NCI-H524 treated with DMSO at 0.1 percent for 48 hours (cell line): ENCODE measurements around the gene F7.

ENCODE experiments used
- DNase-seq: peaks from one replicate; lab custom pipeline; 2025; lab: John Stamatoyannopoulos, UW

F7 gene

GRCh38 chr13:113118261-113119021 lies 12.8 kb downstream of the F7 start:
- no peak for DNase-seq

DNA sequence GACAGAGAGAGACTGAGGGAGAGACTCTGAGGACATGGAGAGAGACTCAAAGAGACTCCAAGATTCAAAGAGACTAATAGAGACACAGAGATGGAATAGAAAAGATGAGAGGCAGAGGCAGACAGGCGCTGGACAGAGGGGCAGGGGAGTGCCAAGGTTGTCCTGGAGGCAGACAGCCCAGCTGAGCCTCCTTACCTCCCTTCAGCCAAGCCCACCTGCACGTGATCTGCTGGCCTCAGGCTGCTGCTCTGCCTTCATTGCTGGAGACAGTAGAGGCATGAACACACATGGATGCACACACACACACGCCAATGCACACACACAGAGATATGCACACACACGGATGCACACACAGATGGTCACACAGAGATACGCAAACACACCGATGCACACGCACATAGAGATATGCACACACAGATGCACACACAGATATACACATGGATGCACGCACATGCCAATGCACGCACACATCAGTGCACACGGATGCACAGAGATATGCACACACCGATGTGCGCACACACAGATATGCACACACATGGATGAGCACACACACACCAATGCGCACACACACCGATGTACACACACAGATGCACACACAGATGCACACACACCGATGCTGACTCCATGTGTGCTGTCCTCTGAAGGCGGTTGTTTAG lies 13.7 kb downstream of the F7 start:
- DNase-seq: no peak

- DNase-seq: no peak
Observed at GRCh38 chr13:113119822-113120189, 14.2 kb downstream of the F7 start.

DNA sequence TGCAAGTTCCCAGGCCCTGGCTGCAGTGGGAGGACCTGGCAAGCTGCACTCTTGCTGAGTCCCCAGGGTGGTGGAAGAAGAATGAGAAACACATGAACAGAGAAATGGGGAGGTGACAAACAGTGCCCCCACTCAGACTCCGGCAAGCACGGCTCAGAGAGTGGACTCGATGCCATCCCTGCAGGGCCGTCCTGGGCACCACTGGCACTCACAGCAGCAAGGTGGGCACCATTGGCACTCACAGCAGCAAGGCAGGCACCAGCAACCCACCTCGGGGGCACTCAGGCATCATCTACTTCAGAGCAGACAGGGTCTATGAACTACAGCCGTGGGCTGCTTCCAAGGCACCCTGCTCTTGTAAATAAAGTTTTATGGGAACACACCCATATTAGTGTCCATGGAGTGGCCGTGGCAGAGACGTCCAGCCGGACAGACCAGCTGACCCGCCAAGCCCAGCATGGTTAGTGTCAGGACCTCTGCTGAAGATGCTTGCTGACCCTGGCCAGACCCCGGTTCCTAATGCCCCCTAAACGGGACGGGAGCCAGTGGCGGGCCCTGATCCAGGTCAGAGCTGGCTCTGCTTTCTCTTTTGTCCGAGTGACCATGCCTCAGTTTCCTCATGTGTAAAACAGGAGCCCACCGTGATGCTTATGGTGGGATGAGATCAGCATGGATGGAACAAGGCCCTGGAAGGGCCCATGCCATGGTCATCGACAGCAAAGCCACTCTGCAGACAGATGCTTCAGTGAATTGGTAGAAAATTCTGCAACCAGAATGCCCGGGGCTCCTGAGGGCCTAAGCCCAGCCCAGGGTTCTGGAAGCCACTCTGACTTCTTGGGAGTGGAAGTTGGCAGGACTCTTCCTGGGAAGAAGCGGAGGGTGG lies 14.9 kb downstream of the F7 start:
- DNase-seq: no peak

DNA sequence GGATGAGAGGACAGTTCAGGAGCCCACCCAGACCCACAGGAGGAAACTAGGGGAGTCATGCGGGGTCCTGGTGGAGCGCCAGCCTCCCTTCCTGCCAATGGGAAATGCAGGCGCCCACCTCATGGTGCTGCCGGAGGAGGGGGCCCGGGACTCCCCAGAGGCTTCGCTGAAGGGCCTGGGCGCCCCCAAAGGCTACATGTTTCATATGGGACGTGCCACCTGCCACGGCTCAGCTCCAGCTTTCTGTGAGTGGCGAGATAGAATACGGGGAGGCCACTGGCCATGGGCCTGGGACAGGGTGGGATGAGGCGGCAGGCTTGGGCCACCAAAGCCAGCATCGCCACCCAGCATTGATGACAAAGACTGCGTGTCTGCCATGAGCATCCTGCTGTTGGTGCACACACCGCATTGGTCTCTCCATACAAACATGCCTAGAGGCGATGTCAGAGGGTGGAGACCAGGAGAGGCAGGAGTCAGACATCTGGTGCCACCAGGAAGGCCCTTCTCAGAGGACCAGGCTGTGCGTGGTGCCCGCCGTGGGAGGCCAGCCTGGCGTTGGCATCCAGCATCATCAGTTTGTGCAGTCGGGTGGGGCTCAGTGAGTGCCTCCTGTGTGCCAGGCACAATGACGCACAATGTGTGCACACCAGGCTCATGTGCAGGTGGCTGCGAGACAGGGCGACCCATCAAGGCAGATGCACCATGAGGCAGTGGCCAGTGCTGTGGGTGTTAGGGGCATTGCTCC lies 15.8 kb downstream of the F7 start:
- no peak for DNase-seq

DNA sequence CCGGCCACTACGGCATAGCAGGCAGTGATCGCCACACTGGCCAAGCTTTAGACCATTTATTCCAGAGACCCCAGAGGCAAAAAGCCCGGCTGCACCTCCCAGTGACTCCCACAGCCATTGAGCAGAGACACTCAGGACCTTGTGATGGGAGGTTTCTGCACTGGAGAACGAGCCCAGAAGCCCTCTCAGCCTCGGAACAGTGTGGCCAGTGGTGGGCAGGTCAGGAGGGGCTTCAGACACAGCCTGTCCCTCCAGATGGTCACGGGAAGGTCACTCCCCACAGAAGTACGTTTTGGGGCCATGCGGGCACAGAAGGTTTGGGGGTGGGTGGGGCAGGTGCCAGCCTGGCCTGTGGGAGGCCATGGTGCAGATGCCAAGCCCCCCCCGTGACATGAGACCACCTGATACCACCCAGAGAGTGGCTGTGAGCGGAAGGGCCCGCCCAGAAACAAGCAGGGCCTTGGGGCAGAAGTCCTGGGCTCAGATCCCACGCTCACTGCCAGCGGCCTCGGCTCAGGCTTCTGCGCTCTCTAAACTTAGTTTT lies 16.4 kb downstream of the F7 start:
- DNase-seq: no peak

DNA sequence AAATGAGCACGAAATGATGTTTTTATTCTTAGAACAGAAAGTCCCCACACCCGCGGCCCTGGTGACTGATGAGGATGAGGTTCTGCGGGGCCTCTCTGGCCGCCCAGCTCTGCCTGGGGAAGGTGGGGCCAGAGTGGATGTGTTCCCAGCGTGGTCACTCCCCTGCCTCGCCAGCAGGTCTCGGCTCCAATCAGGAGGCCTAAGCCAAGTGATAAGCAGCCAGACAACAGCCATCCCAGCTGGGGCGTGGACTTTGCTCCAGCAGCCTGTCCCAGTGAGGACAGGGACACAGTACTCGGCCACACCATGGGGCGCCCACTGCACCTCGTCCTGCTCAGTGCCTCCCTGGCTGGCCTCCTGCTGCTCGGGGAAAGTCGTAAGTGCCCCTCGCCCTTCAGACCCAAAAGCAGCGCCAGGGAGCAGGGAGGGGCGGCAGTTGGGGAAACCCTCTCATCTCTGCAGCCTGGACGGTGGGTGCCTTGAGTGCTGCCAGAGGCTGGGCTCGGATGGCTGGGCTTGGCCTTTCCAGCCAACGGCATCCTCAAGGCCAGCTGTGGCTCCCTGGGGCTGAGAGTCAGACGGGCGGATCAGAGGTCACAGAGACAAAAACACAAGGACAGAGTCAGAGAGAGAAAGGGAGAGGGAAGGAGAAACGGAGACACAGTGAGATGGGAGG lies 17.1 kb downstream of the F7 start, which contains the start of gene F10:
TSS of gene F10 (plus strand) at position 250 of the 676 bp plus-strand sequence. CDS start at position 307, 57 bp downstream.
- DNase-seq: no peak

- DNase-seq: no peak
Observed at GRCh38 chr13:113123226-113124201, 17.9 kb downstream of the F7 start.

DNA sequence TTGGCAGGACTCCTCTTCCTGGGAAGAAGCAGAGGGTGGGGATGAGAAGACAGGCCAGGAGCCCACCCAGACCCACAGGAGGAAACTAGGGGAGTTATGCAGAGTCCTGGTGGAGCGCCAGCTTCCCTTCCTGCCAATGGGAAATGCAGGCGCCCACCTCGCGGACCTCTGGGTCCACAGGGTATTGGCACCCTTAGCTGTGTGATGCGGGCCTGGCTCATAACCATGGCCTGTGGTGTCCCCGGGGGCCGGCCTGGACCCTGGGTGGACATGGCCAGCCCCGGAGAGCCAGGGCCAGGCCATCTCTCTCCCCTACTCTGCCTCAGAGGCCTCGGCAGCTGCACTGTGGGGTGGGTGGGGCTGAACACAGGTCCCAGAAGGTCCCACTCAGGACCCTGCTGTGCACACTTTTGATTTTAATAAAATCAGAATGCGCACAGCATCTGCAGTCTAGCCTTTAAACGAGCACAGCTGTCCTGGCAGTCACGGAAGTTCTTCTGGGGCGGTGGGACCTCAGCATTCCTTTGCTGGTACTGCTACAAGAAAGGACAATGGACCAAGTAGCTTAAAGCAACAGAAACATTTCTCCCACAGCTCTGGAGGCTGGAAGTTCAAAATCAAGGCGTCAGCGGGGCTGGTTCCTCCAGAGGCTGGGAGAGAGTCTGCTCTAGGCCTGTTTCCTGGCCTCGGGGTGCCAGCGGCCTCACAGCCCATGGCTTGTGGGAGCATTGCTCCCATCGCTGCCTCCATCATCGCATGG lies 18.8 kb downstream of the F7 start:
- no peak for DNase-seq

GRCh38 chr13:113125506-113126264 lies 20.1 kb downstream of the F7 start:
- no peak for DNase-seq

DNA sequence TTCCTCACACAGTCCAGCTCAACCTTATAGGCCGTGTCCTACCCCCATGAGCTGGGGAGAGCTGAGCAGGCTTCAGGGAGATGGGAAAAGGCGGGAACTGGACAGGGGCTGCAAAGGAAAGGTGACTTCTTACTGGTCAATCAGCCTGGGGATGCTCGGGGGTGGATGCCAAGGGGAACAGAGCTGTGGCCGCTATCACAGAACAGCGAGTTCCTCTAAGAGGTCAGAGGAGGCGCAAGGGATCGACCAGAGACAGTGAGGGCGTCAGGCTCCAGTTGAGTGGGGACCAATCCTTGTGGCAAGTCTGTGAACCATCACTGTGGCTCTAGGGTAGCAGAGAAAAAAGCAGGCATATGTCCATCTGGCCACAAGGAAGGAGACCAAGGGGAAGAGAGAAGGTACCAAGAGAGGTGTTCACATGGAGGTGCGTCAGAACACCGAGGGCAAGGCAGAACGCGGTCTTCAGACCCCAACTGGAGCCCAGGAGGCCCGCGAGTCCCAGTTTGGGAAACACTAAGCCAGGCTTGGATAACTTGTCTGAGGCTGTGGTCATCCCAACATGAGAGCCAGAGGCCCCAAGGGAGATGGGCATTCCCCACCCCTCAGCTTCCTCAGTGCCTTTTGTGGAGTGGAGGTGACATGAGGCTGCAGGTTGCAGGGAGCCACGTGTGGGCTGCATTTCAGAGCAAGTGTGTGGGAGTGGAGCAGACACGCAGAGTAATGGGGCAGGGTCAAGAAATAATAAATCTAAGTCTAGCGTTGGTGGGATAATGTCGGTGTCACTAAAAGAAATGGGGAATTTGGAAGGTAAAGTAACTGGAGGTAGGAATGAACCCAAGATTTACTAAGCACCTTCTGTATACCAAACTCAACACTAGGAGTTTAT lies 20.9 kb downstream of the F7 start:
- DNase-seq: no peak

DNA sequence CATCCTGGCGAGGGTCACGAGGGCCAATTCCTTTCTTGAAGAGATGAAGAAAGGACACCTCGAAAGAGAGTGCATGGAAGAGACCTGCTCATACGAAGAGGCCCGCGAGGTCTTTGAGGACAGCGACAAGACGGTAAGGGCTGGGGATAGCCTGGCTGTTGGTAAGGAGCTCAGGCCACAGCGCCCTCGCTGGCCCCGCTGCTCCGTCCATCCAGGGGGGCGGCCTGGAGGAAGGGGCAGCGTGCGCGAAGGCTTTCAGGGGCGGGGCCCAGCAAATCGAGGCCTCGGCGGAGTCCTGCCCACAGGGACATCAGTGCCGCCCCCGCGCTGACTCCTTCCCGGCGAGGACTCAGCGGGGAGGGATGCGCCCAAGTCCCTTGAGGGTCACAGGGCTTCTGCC lies 23.9 kb downstream of the F7 start:
- no peak for DNase-seq

- no peak for DNase-seq
Observed at GRCh38 chr13:113129921-113130750, 24.5 kb downstream of the F7 start.

- DNase-seq: no peak
Observed at GRCh38 chr13:113135281-113135760, 29.7 kb downstream of the F7 start.

GRCh38 chr13:113137691-113138298 lies 32.2 kb downstream of the F7 start:
- DNase-seq: no peak
